ENCODE measurements around the gene GSN.

DNA sequence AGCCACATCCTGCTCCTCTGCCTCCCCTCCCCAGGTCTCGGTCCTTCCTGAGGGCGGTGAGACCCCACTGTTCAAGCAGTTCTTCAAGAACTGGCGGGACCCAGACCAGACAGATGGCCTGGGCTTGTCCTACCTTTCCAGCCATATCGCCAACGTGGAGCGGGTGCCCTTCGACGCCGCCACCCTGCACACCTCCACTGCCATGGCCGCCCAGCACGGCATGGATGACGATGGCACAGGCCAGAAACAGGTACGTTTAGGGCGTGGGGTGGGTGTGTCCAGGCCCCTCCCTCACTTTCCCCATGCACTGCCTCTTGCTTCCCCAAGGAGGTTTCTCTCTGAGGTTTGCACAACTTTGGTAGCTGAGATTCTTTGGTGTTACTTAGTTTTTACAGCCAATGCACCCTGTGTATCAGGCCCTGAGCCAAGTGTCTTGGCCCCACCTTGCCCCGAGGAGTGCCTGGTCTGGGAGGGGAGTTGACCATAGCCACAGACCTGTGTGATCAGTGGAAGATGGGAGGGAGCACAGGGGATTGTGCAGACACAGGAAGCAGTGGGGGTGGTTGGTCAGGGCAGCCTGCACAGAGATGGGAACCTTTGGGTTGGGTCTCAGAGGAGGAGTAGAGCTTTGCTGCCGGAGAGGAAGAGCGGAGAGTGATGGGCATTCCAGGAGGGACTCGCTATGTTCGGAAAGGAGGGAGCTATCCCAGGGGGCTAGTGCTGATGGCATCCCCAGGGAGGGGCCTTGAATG is 50.8 kb downstream of the GSN start:
- TF ChIP-seq POLR2AphosphoS5 (IDR thresholded peaks at IDR 0.05; ENCODE audit: low read depth, low read length), result no peak
- TF ChIP-seq SMC3 (IDR thresholded peaks at IDR 0.05; ENCODE audit: low read depth, low read length), result no peak
- TF ChIP-seq, protein P1, sequence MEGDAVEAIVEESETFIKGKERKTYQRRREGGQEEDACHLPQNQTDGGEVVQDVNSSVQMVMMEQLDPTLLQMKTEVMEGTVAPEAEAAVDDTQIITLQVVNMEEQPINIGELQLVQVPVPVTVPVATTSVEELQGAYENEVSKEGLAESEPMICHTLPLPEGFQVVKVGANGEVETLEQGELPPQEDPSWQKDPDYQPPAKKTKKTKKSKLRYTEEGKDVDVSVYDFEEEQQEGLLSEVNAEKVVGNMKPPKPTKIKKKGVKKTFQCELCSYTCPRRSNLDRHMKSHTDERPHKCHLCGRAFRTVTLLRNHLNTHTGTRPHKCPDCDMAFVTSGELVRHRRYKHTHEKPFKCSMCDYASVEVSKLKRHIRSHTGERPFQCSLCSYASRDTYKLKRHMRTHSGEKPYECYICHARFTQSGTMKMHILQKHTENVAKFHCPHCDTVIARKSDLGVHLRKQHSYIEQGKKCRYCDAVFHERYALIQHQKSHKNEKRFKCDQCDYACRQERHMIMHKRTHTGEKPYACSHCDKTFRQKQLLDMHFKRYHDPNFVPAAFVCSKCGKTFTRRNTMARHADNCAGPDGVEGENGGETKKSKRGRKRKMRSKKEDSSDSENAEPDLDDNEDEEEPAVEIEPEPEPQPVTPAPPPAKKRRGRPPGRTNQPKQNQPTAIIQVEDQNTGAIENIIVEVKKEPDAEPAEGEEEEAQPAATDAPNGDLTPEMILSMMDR (IDR thresholded peaks at IDR 0.05), result no peak
- no peak for TF ChIP-seq SIN3A (IDR thresholded peaks at IDR 0.05; ENCODE audit: borderline replicate concordance, low read depth, low read length)
- no peak for TF ChIP-seq FOSL2 (IDR thresholded peaks at IDR 0.05; ENCODE audit: borderline replicate concordance, low read depth)
- no peak for TF ChIP-seq EP300 (IDR thresholded peaks at IDR 0.05; ENCODE audit: borderline replicate concordance in 1 of 2, low read depth in 1 of 2, low read length in 1 of 2)
- no peak for TF ChIP-seq TAF1 (IDR thresholded peaks at IDR 0.05; ENCODE audit: borderline replicate concordance, low read depth, low read length)
- no peak for TF ChIP-seq RCOR1 (IDR thresholded peaks at IDR 0.05; ENCODE audit: low read length)
- TF ChIP-seq TCF12 (IDR thresholded peaks at IDR 0.05), result no peak
- TF ChIP-seq YY1 (IDR thresholded peaks at IDR 0.05; ENCODE audit: low read depth), result no peak
